ENCODE measurements around the gene ERC2. TPM values are rescaled to one million over a fixed set of nuclear protein-coding genes. Genes with fewer than 3 reads are reported as not detected.

ERC2 gene
- total RNA-seq, 1 donor: 0.36 TPM

GRCh38 chr3:55947406-55947805, 520.9 kb downstream of the ERC2 start:
- H3K4me3 ChIP-seq (ENCODE audit: insufficient read depth, low read length): no peak overlapping the region
- no peaks in the 10 kb centered on the region for H3K27me3 ChIP-seq (ENCODE audit: insufficient read depth, low read length)
- H3K79me2 ChIP-seq (ENCODE audit: insufficient read depth, low read length): no peaks in the 10 kb centered on the region
- TF ChIP-seq, protein P1, sequence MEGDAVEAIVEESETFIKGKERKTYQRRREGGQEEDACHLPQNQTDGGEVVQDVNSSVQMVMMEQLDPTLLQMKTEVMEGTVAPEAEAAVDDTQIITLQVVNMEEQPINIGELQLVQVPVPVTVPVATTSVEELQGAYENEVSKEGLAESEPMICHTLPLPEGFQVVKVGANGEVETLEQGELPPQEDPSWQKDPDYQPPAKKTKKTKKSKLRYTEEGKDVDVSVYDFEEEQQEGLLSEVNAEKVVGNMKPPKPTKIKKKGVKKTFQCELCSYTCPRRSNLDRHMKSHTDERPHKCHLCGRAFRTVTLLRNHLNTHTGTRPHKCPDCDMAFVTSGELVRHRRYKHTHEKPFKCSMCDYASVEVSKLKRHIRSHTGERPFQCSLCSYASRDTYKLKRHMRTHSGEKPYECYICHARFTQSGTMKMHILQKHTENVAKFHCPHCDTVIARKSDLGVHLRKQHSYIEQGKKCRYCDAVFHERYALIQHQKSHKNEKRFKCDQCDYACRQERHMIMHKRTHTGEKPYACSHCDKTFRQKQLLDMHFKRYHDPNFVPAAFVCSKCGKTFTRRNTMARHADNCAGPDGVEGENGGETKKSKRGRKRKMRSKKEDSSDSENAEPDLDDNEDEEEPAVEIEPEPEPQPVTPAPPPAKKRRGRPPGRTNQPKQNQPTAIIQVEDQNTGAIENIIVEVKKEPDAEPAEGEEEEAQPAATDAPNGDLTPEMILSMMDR (IDR thresholded peaks at IDR 0.05; ENCODE audit: extremely low read depth, low read depth, low read length): no peak
- H2AFZ ChIP-seq (ENCODE audit: low read length): no peak overlapping the region
- no peaks in the 10 kb centered on the region for H3K36me3 ChIP-seq (ENCODE audit: insufficient read depth, low read length)
- no peaks in the 10 kb centered on the region for H4K20me1 ChIP-seq (ENCODE audit: insufficient read depth, low read length)
- DNase-seq (ENCODE audit: insufficient read length, low spot score, missing footprints): no peak
- H3K27ac ChIP-seq (ENCODE audit: low read depth, low read length): no peak overlapping the region
- no peaks in the 10 kb centered on the region for H3K9me3 ChIP-seq (ENCODE audit: low read depth, low read length)
- no peak overlapping the region for H3K4me2 ChIP-seq (ENCODE audit: insufficient read depth, low read length)
- H3K4me1 ChIP-seq (ENCODE audit: insufficient read depth, low read length): no peaks in the 10 kb centered on the region

DNA sequence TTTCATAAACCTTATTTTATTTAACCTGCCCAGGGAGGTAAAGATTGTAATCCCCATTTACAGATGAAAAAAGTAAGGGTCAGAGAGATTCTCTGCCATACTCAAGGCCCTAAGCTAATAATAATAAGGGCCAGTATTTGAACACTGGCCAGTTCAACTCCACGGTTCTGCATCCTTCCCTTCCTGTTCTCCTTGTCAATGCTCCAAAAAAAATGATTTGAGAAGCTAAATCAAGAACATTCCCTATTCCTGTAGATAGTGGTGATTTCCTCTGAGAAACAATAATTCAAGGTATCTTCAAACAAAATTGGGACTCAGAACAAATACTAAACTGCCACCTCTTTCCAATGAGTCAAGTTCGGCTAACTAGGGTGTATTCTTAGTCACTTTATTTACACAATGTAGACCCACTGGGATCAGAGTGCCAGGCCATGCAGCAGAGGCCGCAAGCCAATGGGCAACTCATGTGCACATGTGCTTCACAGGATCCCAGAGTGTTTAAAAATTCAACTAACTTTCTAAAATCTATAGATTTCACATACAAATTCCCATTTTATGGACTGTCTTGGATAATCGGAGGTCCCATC, 521.6 kb downstream of the ERC2 start:
- Histone ChIP-seq H3K9me3 (ENCODE audit: low read depth, low read length) (no peaks in the 10 kb centered on the region), H3K27me3 (ENCODE audit: insufficient read depth, low read length) (no peaks in the 10 kb centered on the region), H3K36me3 (ENCODE audit: insufficient read depth, low read length) (no peaks in the 10 kb centered on the region), H3K4me3 (ENCODE audit: insufficient read depth, low read length) (no peak overlapping the region), H2AFZ (ENCODE audit: low read length) (no peak overlapping the region), H3K27ac (ENCODE audit: low read depth, low read length) (no peak overlapping the region), H3K4me2 (ENCODE audit: insufficient read depth, low read length) (no peak overlapping the region), H3K4me1 (ENCODE audit: insufficient read depth, low read length) (no peaks in the 10 kb centered on the region), H3K79me2 (ENCODE audit: insufficient read depth, low read length) (no peaks in the 10 kb centered on the region), H4K20me1 (ENCODE audit: insufficient read depth, low read length) (no peaks in the 10 kb centered on the region)
- TF ChIP-seq, protein P1 (IDR thresholded peaks at IDR 0.05; ENCODE audit: extremely low read depth, low read depth, low read length): no peak
- DNase-seq (ENCODE audit: insufficient read length, low spot score, missing footprints): no peak

- Histone ChIP-seq H4K20me1 (ENCODE audit: insufficient read depth, low read length) (no peaks in the 10 kb centered on the region), H3K27ac (ENCODE audit: low read depth, low read length) (no peak overlapping the region), H3K9me3 (ENCODE audit: low read depth, low read length) (no peaks in the 10 kb centered on the region), H3K4me3 (ENCODE audit: insufficient read depth, low read length) (no peak overlapping the region), H3K27me3 (ENCODE audit: insufficient read depth, low read length) (no peaks in the 10 kb centered on the region), H3K79me2 (ENCODE audit: insufficient read depth, low read length) (no peaks in the 10 kb centered on the region), H3K4me1 (ENCODE audit: insufficient read depth, low read length) (no peaks in the 10 kb centered on the region), H2AFZ (ENCODE audit: low read length) (no peak overlapping the region), H3K36me3 (ENCODE audit: insufficient read depth, low read length) (no peaks in the 10 kb centered on the region), H3K4me2 (ENCODE audit: insufficient read depth, low read length) (no peak overlapping the region)
- no peak for DNase-seq (ENCODE audit: insufficient read length, low spot score, missing footprints)
- TF ChIP-seq, protein P1 (IDR thresholded peaks at IDR 0.05; ENCODE audit: extremely low read depth, low read depth, low read length): no peak
Measured at GRCh38 chr3:55942868-55943267, 525.4 kb downstream of the ERC2 start.

GRCh38 chr3:55939287-55939686, 529.0 kb downstream of the ERC2 start:
- H3K4me2 ChIP-seq (ENCODE audit: insufficient read depth, low read length): no peak overlapping the region
- DNase-seq (ENCODE audit: insufficient read length, low spot score, missing footprints): no peak
- H4K20me1 ChIP-seq (ENCODE audit: insufficient read depth, low read length): no peaks in the 10 kb centered on the region
- H3K79me2 ChIP-seq (ENCODE audit: insufficient read depth, low read length): no peaks in the 10 kb centered on the region
- H3K4me1 ChIP-seq (ENCODE audit: insufficient read depth, low read length): no peaks in the 10 kb centered on the region
- TF ChIP-seq, protein P1 (IDR thresholded peaks at IDR 0.05; ENCODE audit: extremely low read depth, low read depth, low read length): no peak
- no peaks in the 10 kb centered on the region for H3K9me3 ChIP-seq (ENCODE audit: low read depth, low read length)
- no peak overlapping the region for H3K27ac ChIP-seq (ENCODE audit: low read depth, low read length)
- H3K4me3 ChIP-seq (ENCODE audit: insufficient read depth, low read length): no peak overlapping the region
- no peaks in the 10 kb centered on the region for H3K27me3 ChIP-seq (ENCODE audit: insufficient read depth, low read length)
- H2AFZ ChIP-seq (ENCODE audit: low read length): no peak overlapping the region
- H3K36me3 ChIP-seq (ENCODE audit: insufficient read depth, low read length): no peaks in the 10 kb centered on the region

Measured in osteoblast (primary cell).